Ovary (tissue), 9 donors: ENCODE measurements around the gene GRB2. TPM values are rescaled to one million over a fixed set of nuclear protein-coding genes. Genes with fewer than 3 reads are reported as not detected.

ENCODE experiments used
- DNase-seq, 5 donors: peaks; one replicate each; pipeline ENCODE4 v3.0.0-alpha.2; 2019 to 2020
- H3K27ac ChIP-seq, 2 donors: fragments of 200-600 bp; one replicate each; pipeline versions ENCODE4 v1.5.1 to v1.8.0; 2019 to 2022
- H3K27me3 ChIP-seq: fragments of 200-600 bp; one replicate; pipeline ENCODE4 v1.8.0; 2022
- H3K36me3 ChIP-seq: fragments of 200-600 bp; sonication (generic); one replicate; pipeline ENCODE4 v1.5.1; 2019
- H3K4me1 ChIP-seq: one replicate; pipeline ENCODE4 v1.8.1; 2013; ENCODE audit warnings: mild to moderate bottlenecking, moderate library complexity; ENCODE audit not compliant: insufficient read depth
- H3K4me3 ChIP-seq: fragments of 200-600 bp; sonication (generic); one replicate; pipeline ENCODE4 v1.5.1; 2017
- H3K9me3 ChIP-seq, 2 donors: fragments of 200-600 bp in 1 of 2; sonication (generic) in 1 of 2; one replicate each; pipeline versions ENCODE4 v1.5.1 to v1.8.1; 2013 to 2019; ENCODE audit warnings: mild to moderate bottlenecking in 1 of 2, moderate library complexity in 1 of 2
- EP300 ChIP-seq: sonication (generic); formaldehyde crosslinking; IDR thresholded peaks from one replicate; pipeline ENCODE4 v1.6.1; 2017; ENCODE audit warnings: antibody characterized with exemption
- POLR2A ChIP-seq: fragments of 450-650 bp; IDR thresholded peaks from one replicate; pipeline ENCODE4 v1.6.1; 2017; ENCODE audit warnings: antibody characterized with exemption, mild to moderate bottlenecking, moderate library complexity
- WGBS, 3 donors: extraction: QIAGEN DNeasy Blood & Tissue Kit in 1 of 3; methylation state at CpG; one replicate each; pipeline versions ENCODE4 v1.1.5 to v1.1.7; 2013 to 2017; 5-methylcytosine and 5-hydroxymethylcytosine counted together
- intact Hi-C, 4 donors: fragments of 100-400 bp; cut with DNase I; formaldehyde crosslinking; loops; one replicate each; pipeline versions ENCODE4 v1.11.0 to v1.15.1; 2022 to 2023
- polyA plus RNA-seq, 2 donors: library from polyadenylated mRNA; stranded (reverse); fragments of 200-250 nt in 1 of 2; fragments of 350-450 nt in 1 of 2; fragmentation: Illumina TruSeq in 1 of 2; extraction: RNeasy Lipid Tissue Mini Kit (QIAGEN cat#74804) in 1 of 2; gene quantifications; one replicate each; pipeline ENCODE4 v1.2.3, GENCODE V29; 2013 to 2014
- total RNA-seq, 7 donors: library from RNA; depleted of rRNA in 2 of 7; stranded (reverse); fragments of >200 nt in 2 of 7; fragmentation: NEBNext Ultra II Directional in 3 of 7; extraction: Animal tissue kit (Norgen Biotek cat#: 25700) in 3 of 7; gene quantifications; one replicate each; pipeline versions ENCODE4 v1.1.0 to v1.2.4, GENCODE V29; 2016 to 2023
- TF ChIP-seq, protein P1 (sequence below), 3 donors: fragments of 450-650 bp in 2 of 3; fragments of 200-600 bp in 1 of 3; IDR thresholded peaks; one replicate each; pipeline versions ENCODE4 v1.5.1 to v1.8.0; 2016 to 2022; ENCODE audit warnings: antibody characterized with exemption in 3 of 3, mild to moderate bottlenecking in 1 of 3
- donor health status: DM: no; HTN: no; CAD: no; lungs with moderate emphysema.
- donor health status: DM: no; HTN: no; CAD: no.
- donor health status: Bipolar disorder and iron deficiency.
- donor health status: DM: yes; HTN: yes; CAD: no.
- donor health status: DM: no; HTN: no; CAD: no.
- donor health status: DM: yes; HTN: yes; CAD: no.

GRB2 gene
- total and polyA plus RNA-seq, 9 donors, result 41.5 to 88.2 (median 62.6) TPM

DNA sequence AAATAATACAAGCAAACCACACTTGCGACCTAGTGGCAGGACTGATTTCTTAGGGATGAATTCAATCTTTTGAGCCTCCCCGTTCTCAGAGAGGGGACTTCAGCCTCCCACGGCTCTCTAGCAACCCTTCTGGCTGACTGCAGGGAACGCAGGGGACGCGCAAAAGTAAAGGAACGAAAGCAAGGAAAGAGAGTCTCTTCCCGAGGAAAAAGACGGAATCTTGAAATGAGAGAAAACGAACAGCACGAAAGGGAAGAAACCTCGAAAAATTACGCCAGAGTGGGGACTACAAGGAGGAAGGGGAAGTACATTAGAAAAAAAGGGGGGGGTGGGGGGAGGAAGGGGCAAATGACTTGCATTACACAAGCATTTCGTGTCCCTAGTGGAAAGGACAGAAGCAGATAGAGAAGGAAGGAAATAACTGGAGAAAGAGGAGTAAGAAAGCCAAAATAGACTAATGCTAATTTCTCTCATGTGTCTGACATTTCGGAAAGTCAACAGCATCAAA is 1.2 kb downstream of the GRB2 start:
- DNase-seq, result peak; percentile 53 to 69 (median 61)
- TF ChIP-seq, protein P1, sequence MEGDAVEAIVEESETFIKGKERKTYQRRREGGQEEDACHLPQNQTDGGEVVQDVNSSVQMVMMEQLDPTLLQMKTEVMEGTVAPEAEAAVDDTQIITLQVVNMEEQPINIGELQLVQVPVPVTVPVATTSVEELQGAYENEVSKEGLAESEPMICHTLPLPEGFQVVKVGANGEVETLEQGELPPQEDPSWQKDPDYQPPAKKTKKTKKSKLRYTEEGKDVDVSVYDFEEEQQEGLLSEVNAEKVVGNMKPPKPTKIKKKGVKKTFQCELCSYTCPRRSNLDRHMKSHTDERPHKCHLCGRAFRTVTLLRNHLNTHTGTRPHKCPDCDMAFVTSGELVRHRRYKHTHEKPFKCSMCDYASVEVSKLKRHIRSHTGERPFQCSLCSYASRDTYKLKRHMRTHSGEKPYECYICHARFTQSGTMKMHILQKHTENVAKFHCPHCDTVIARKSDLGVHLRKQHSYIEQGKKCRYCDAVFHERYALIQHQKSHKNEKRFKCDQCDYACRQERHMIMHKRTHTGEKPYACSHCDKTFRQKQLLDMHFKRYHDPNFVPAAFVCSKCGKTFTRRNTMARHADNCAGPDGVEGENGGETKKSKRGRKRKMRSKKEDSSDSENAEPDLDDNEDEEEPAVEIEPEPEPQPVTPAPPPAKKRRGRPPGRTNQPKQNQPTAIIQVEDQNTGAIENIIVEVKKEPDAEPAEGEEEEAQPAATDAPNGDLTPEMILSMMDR (IDR thresholded peaks at IDR 0.05), result peak; percentile 24 to 46 (median 46)
- no peak for TF ChIP-seq POLR2A
- intact Hi-C loops, result loop anchor here in 2 of 4 donors (2.0 kb wide), 1 partner anchor 81 kb away; no protein-coding TSS in a partner anchor
- Histone ChIP-seq H3K36me3 (no peaks in the 10 kb centered on the region), H3K9me3 (no peaks in the 10 kb centered on the region), H3K27me3 (no peaks in the 10 kb centered on the region), H3K27ac (peak overlapping the region; percentile 2 to 80), H3K4me1 (peaks cover 3% of the 10 kb centered on the region), H3K4me3 (peak overlapping the region; percentile 87)
- WGBS, 3 donors, result 0 to 1% (median 0%) methylated on average over 15 of the region's 15 CpGs

DNA sequence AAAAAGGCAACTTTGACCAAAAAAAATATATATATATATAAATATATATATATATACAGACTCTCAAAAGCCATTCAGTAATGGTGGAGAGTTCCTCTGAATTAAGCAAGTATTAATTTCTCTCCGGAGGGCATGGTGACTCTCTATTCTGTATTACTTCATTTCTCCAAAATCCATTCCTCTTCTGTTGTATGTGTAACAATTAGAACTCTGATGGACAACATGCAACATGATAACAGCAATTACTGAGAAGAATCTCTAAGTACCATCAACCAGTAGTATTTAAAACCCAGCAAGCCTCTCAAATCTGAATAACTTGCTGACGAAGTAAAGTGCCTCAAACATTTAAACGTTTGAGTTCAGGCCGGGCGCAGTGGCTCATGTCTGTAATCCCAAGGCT is 2.3 kb downstream of the GRB2 start:
- no peaks in the 10 kb centered on the region for H3K36me3 ChIP-seq
- no peak overlapping the region for H3K27ac ChIP-seq
- 80 to 83% (median 80%) methylated on average over 5 of the region's 5 CpGs for WGBS, 3 donors
- H3K9me3 ChIP-seq, result no peaks in the 10 kb centered on the region
- intact Hi-C loops, result no loop called here
- no peak overlapping the region for H3K4me3 ChIP-seq
- no peak for DNase-seq
- H3K27me3 ChIP-seq, result no peaks in the 10 kb centered on the region
- peaks cover 3% of the 10 kb centered on the region for H3K4me1 ChIP-seq
- TF ChIP-seq, protein P1 (IDR thresholded peaks at IDR 0.05), result no peak
- TF ChIP-seq EP300 (no peak), POLR2A (no peak)

DNA sequence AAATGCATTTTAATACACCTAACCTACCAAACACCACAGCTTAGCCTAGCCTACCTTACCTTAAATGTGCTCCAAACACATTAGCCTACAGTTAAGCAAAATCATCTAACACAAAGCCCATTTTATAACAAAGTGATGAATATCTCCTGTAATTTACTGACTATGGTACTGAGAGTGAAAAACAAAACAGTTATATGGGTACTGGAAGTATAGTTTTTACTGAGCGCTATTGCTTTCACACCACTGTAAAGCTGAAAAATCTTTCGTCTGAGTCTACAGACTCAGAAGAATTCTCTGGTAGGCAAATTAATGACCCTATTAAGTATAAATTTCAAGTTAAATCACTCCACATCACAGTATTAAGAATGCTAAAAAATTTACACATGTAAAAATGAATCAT is 3.5 kb downstream of the GRB2 start:
- no peak overlapping the region for H3K27ac ChIP-seq
- H3K36me3 ChIP-seq, result no peaks in the 10 kb centered on the region
- 91 to 97% (median 93%) methylated on average over 2 of the region's 2 CpGs for WGBS, 3 donors
- H3K27me3 ChIP-seq, result no peaks in the 10 kb centered on the region
- H3K9me3 ChIP-seq, result no peaks in the 10 kb centered on the region
- peaks cover 3% of the 10 kb centered on the region for H3K4me1 ChIP-seq
- no peak for DNase-seq
- intact Hi-C loops, result no loop called here
- no peak for TF ChIP-seq EP300
- H3K4me3 ChIP-seq, result no peak overlapping the region

DNA sequence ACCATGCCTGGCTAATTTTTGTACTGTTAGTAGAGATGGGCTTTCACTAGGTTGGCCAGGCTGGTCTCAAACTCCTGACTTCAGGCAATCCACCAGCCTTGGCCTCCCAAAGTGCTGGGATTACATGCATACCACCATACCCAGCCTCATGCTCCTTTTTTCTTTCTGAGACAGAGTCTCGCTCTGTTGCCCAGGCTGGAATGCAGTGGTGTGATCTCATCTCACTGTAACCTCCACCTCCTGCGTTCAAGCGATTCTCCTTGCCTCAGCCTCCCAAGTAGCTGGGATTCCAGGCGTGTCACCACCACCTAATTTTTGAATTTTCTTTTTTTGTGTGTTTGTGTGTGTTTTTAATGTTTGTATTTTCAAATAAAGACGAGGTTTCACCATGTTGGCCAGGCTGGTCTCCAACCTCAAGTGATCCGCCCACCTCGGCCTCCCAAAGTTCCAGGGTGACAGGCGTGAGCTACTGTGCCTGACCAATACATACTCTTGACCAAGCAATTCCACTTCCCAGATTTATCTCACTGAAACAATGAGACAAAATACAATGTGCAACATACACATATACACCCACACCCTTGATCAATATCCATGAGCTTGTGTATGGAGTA is 5.0 kb downstream of the GRB2 start:
- no peaks in the 10 kb centered on the region for H3K27me3 ChIP-seq
- H3K9me3 ChIP-seq, result no peaks in the 10 kb centered on the region
- no peak overlapping the region for H3K4me3 ChIP-seq
- intact Hi-C loops, result no loop called here
- no peak overlapping the region for H3K27ac ChIP-seq
- TF ChIP-seq, protein P1 (IDR thresholded peaks at IDR 0.05), result no peak
- TF ChIP-seq EP300 (no peak), POLR2A (no peak)
- 90 to 96% (median 94%) methylated on average over 8 of the region's 8 CpGs for WGBS, 3 donors
- DNase-seq, result no peak
- H3K36me3 ChIP-seq, result no peaks in the 10 kb centered on the region
- peaks cover 3% of the 10 kb centered on the region for H3K4me1 ChIP-seq

DNA sequence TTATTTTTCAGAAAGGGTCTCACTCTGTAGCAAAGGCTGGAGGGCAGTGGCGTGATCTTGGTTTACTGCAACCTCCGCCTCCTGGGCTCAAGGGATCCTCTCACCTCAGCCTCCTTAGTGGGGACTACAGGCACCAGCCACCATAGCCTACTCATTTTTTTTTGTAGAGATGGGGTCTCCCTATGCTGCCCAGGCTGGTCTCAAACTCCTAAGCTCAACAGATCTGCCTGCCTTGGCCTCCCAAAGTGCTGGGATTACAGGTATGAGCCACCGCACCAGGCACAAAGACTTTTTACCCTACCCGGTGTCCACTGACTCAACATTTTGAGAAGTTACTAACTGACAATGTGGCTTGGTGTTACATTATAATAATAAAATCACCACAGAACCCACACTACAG is 7.2 kb downstream of the GRB2 start:
- H3K4me1 ChIP-seq, result peaks cover 7% of the 10 kb centered on the region
- no peaks in the 10 kb centered on the region for H3K9me3 ChIP-seq
- no peak for TF ChIP-seq POLR2A
- TF ChIP-seq EP300, result no peak
- TF ChIP-seq, protein P1 (IDR thresholded peaks at IDR 0.05), result no peak
- intact Hi-C loops, result no loop called here
- H3K36me3 ChIP-seq, result no peaks in the 10 kb centered on the region
- DNase-seq, result no peak
- no peak overlapping the region for H3K4me3 ChIP-seq
- WGBS, 3 donors, result 96 to 99% (median 98%) methylated on average over 4 of the region's 4 CpGs
- no peaks in the 10 kb centered on the region for H3K27me3 ChIP-seq
- H3K27ac ChIP-seq, result no peak overlapping the region
